Esophagus muscularis mucosa (tissue), 4 donors: Measurements from ENCODE around the gene SLC22A3.

Experiments
- EP300 ChIP-seq: sonication (generic); formaldehyde crosslinking; IDR thresholded peaks from one replicate; pipeline ENCODE4 v1.6.1; 2017; ENCODE audit warnings: antibody characterized with exemption
- POLR2A ChIP-seq: fragments of 450-650 bp; IDR thresholded peaks from one replicate; pipeline ENCODE4 v1.6.1; 2017; ENCODE audit warnings: antibody characterized with exemption, moderate library complexity, mild to moderate bottlenecking, low read depth
- POLR2AphosphoS5 ChIP-seq, 2 donors: sonication (generic); formaldehyde crosslinking; IDR thresholded peaks; one replicate each; pipeline ENCODE4 v1.6.1; 2017; ENCODE audit warnings: antibody characterized with exemption in 2 of 2
- TF ChIP-seq, protein P1 (sequence below), 3 experiments: fragments of 200-600 bp in 2 of 3; fragments of 450-650 bp in 1 of 3; sonication (generic) in 2 of 3; IDR thresholded peaks; one replicate each; pipeline ENCODE4 v1.5.1; 2017 to 2019; ENCODE audit warnings: antibody characterized with exemption in 3 of 3, mild to moderate bottlenecking in 2 of 3, moderate library complexity in 1 of 3

GRCh38 chr6:160353950-160354496 is 5.8 kb downstream of the SLC22A3 start:
- TF ChIP-seq, protein P1, sequence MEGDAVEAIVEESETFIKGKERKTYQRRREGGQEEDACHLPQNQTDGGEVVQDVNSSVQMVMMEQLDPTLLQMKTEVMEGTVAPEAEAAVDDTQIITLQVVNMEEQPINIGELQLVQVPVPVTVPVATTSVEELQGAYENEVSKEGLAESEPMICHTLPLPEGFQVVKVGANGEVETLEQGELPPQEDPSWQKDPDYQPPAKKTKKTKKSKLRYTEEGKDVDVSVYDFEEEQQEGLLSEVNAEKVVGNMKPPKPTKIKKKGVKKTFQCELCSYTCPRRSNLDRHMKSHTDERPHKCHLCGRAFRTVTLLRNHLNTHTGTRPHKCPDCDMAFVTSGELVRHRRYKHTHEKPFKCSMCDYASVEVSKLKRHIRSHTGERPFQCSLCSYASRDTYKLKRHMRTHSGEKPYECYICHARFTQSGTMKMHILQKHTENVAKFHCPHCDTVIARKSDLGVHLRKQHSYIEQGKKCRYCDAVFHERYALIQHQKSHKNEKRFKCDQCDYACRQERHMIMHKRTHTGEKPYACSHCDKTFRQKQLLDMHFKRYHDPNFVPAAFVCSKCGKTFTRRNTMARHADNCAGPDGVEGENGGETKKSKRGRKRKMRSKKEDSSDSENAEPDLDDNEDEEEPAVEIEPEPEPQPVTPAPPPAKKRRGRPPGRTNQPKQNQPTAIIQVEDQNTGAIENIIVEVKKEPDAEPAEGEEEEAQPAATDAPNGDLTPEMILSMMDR (IDR thresholded peaks at IDR 0.05) = no peak
- no peak for TF ChIP-seq POLR2A
- TF ChIP-seq POLR2AphosphoS5 (IDR thresholded peaks at IDR 0.05) = no peak
- no peak for TF ChIP-seq EP300
